ENCODE results near the gene RBX1.
"Not testable (repeated sequence)": the region's sequence is repeated elsewhere in the genome, so short reads cannot be mapped to it uniquely, and the experiment has no call there.

The RBX1 gene

GRCh38 chr22:40973144-40973543 is 22.0 kb downstream of the RBX1 start:
- DNase-seq: no peak

DNA sequence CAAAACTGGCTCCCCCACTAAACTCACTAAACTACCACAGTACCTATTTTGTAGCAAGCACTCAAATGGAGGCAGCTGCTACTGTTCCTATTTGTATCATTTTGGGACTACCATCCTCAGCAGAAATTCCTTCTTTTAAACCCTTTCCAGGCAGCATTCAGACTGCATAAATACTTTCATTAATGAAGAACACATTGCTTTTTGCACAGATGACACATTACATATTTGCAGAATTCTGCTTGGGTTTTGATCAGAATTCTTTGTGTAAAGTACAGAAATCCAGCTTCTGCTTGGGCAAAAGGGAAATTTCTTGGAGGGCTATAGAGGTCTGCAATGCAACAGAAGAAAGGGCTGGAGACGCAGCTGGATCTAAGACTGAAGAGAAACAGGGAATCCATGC is 24.2 kb downstream of the RBX1 start:
- no peak for DNase-seq

DNA sequence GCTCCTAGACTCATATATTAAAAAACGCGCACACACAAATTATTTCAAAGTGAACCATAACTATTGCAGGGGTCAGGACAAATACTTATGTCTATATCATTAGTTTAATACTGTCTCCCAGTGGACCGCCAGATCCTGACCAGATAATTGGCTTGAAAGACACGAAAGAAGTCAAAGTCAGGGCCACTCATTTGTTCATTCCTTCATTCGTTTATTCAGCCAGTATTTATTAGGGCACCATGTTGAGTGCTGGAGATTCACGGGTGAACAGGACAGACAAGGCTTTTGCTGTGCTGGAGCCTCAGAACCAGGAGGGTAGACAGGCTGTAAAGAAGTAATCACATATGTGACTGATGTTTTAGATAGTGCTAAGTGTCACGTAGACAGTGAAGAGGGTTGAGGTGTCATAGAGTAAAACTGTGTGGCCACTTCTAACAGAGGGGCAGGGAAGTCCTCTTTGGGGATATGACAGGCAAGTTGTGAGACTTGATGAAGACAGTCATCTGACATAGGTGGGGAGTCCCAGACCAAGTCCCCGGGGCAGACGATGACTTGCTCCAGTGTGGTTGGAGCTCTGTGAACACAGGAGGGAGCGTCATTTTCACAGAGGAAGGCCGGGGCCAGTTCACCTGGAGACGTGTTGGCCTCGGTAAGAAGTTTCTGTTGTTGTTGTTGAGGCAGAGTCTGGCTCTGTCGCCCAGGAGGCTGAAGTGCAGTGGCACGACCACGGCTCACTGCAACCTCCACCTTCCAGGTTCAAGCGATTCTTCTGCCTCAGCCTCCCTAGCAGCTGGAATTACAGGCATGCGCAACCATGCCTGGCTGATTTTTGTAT is 25.9 kb downstream of the RBX1 start:
- DNase-seq: no peak

DNA sequence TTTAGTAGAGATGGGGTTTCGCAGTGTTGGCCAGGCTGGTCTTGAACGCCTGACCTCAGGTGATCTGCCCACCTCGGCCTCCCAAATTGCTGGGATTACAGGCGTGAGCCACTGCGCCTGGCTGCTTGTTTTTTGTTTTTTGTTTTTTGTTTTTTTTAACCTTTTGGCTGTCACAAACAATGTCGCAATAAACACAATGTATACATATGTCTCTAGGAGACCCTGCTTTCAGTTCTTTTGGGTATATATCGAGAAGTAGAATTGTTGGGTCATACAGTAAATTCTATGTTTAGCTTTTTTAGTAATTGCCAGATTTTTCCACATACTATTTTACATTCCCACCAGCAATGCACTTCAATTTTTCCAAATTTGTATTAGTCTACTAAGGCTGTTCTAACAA is 28.0 kb downstream of the RBX1 start:
- no peak for DNase-seq

GRCh38 chr22:40979871-40980270 is 28.7 kb downstream of the RBX1 start:
- no peak for DNase-seq

GRCh38 chr22:40982482-40983385 is 31.6 kb downstream of the RBX1 start:
- no peak for DNase-seq

DNA sequence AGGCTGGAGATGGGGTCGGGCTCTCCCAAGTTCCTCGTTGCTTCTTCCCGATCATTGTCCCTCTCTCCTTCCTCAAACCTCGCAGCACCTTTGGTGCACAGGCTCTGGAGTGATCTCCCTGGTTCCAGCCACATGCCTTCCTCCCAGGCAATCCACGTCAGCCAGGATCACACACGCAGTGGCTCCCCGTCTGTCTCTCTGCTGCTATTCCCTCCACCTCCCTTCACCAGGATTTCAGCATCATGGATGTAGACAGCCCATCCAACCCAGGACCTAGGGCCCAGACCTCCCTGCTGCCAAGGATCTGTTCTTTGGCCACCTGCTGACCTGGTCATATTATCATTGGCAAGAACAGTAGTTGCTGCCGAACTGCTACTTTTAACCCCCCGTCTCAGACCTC is 40.1 kb downstream of the RBX1 start:
- no peak for DNase-seq

GRCh38 chr22:40995821-40996220 is 44.6 kb downstream of the RBX1 start:
- DNase-seq: no peak

- no peak for DNase-seq
Measured at GRCh38 chr22:40997520-40997919, 46.3 kb downstream of the RBX1 start.

- DNase-seq: no peak
Measured at GRCh38 chr22:41000040-41000565, 48.9 kb downstream of the RBX1 start.

DNA sequence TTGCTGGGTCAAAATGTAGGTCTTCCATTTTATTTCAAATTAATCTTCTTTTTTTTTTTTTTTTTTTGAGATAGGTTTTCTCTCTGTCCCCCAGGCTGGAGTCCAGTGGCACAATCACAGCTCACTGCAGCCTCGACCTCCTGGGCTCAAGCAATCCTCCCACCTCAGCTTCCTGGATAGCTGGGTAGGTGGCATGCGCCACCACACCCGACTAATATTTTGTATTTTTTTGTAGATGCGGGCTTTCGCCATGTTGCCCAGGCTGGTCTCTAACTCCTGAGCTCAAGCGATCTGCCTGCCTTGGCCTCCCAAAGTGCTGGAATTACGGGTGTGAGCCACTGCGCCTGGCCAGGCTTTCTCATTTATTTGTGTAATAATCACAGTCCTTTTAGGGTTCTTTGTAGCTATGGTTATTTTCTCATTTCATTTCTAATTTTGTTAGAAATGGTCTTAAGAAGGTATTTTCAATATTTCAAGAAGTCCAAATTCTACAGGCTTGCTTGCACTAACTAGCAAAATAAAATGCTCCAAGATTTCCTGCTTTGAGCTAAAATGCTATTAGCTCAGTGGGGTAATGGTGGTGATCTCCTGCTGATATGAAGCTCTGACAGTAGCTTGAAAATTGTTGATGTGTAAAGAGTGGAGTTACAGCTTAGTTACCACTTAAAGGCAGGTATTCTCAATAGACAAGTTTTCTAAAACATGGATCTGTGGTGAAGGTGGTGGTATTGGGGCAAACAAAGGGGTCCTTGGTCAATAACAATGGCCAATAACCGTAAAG is 50.0 kb downstream of the RBX1 start:
- DNase-seq: no peak

DNA sequence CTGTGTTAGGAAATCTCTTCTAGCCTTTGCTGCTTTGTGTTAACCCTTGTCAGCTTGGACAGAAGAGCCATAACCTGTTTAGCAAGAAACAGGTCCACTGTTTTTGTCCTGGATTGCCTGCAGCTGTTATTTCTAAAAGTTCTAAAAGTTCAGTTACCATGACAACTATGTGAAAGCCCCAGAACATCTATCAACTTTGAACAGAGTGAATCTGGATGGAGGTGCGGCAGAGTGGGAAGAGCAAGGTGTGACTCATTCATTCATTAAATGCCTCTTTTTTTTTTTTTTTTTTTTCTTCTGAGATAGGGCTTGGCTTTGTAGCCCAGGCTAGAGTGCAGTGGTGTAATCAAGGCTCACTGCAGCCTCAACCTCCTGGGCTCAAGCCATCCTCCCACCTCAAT is 50.5 kb downstream of the RBX1 start:
- no peak for DNase-seq

- DNase-seq: not testable (repeated sequence)
Measured at GRCh38 chr22:41002386-41002785, 51.2 kb downstream of the RBX1 start.

DNA sequence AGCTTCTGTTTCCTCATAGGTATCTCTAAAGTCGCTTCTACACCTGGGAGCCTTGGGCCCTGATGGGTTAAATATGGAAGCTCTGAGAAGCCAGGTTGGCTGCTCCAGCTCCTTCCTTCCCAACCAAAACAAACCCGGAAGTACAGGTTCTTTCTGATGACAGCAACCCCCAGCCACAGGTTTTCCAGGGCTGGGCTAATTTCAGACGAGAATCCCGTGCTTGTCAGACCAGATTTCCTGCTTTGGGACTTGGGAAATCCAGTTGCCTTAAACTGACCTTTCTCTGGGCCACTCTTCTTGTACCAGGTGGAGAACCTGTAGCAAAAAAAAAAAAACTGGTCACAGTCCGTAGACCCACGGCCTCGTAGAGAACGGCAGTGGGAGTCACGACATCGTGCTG is 51.9 kb downstream of the RBX1 start:
- DNase-seq: no peak

DNA sequence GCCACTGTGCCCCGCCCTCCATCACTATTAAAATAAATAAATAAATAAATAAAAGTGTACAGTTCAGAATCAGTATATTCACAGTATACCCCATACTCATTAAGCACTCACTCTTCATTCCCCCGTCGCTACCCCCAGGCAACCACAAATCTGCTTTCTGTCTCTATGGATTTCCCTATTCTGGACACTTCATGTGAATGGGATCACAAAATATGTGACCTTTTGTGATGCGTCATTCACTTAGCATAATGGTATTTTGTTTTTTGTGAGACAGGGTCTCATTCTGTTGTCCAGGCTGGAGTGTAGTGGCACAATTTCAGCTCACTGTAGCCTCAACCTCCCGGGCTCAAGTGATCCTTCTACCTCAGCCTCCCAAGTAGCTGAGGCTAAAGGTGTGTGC is 52.8 kb downstream of the RBX1 start:
- no peak for DNase-seq

- peak in 1 of 2 experiments; percentile 13 for DNase-seq
Measured at GRCh38 chr22:41009222-41009948, 58.2 kb downstream of the RBX1 start.

- no peak for DNase-seq
Measured at GRCh38 chr22:41015003-41015402, 63.8 kb downstream of the RBX1 start.

- DNase-seq: peak in 1 of 2 experiments; percentile 6
Measured at GRCh38 chr22:41021061-41021612, 70.0 kb downstream of the RBX1 start.

DNA sequence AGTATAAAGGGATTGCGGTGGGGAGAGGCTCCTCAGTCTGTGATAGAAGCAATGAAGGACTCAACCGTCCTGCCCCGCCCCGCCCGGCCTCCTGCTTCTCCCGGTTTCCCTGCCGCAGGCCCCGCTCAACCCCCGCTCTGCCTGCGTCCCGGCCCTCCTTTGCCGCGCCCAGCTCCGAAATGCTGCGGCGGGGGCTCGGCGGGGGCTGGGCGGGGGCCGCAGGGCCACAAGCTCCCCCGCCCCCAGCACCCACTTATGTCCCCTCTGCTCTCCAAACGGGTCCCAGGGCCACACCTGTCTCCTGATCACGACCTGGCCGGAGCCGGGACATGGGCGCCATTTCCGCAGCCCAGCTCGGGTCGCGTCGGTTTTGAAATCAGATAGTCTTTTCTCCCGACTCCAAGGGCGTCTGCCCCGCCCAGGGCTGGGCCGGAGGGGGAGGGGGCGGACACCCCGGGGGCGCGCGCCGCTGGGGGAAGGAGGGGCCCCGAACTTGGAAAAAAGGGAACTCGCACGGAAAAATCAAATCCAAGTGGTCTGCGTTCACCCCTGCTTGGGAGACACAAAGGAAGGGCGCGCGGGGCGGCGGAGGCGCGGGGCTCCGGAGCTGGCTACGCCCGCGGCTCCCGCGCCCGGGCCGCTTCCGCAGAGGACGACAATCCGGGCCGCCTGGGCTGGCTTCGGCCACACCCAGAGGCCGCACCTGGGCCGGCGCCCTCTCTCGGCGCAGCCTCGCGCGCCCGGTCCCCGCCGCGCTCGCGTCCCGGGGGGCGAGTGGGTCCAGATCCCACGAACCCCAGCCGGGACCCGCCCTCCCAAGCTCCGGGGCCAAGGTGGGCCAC is 70.7 kb downstream of the RBX1 start:
- peak; percentile 35 to 58 for DNase-seq

GRCh38 chr22:41022470-41023298 is 71.5 kb downstream of the RBX1 start:
- DNase-seq: peak; percentile 82 to 85
